Activated gamma-delta T cell (primary cell): ENCODE data around the gene MPDZ.

Experiments
- DNase-seq: peaks from one replicate; lab custom pipeline; 2025; lab: John Stamatoyannopoulos, UW

Gene MPDZ

DNA sequence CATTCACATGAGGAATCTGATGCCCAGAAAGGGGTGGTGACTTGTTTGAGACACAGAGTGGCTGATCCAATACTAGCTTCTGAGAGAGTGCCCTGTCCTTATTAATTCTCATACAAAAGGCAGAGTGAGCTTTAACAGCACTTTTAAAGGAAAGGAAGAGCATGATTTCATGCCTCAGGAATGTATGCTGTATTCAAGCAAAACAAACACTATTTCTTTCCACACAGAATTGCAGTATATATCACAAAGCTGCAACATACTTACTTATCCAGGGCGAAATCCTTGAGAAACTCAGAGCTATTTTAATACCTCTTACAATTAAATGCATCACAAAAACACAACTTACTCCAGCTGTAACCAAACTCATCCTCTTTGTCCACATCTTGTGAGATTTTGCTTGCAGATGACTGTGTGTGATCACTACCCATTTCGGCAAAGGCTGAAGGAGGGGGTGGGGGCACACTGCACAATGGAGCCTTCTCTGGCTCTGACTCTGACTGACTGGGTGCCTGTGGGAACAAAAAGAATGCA, 139.8 kb downstream of the MPDZ start:
- DNase-seq = no peak

- no peak for DNase-seq
These were observed 142.1 kb downstream of the MPDZ start for GRCh38 chr9:13137426-13137825.

- no peak for DNase-seq
These were observed 147.5 kb downstream of the MPDZ start for GRCh38 chr9:13131991-13132390.

GRCh38 chr9:13131416-13131815, 148.1 kb downstream of the MPDZ start:
- DNase-seq = no peak

DNA sequence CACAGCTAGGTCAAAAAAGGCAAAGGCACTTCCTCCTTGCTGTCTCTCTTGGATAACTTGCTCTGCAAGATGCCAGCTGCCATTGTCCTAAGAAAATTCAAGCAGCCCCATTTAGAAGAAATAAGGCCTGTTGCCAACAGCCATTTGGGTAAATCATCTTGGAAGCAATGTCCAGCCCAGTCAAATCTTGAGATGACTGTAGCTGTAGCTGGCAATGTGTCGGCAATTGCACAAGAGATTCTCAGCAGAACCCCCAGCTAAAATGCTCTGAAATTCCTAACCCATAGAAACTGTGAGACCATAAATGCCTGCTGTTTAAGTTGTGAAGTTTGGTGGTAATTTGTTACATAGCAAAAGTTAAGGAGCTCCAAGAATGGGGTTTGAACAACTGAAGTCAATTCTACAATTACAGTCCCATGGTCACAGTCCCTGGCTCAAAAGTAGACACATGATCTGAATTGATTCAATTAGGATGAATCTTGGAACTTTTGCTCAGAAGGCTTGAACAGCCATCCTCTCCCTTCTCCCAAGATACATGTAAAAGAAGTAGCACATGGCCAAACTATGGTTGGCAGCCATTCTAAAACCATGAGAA, 151.1 kb downstream of the MPDZ start:
- DNase-seq = no peak

DNA sequence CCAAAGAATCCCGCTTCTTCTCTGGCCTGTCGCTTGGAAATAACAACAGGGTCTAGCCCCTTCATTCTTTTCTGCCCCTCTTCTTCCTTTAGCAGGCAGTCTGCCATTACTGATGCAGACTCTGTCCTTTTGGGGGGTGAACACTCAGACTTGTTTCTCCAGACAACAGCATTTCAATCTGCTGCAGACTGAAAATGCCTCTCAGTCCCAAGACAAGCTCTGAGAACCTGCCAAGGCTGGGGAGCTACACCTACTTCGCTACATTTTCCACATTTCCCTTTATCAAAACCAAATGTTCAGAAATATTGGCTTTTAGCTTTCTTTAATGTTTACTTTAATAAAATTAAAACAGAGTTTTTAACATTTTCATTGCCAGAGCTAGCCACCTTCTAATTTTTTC, 152.4 kb downstream of the MPDZ start:
- DNase-seq = no peak

DNA sequence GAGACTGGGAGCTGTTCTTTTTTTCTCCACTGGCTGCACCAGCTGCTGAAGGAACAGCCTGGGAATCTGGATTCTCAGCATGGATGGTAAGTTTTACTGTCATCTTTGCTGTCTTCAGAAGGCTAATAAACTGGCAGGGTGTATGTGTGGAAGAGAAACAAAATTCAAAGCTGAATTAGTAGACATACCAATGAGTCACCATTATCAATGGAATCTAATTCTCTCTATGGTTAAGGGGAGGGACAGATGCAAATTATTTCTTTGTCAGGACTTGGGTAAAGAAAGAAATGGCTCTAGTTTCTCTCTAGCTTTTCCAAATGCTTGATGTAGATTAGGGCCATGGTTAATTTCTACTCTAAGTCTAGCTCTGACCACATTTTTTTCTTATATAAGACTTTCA, 154.2 kb downstream of the MPDZ start:
- no peak for DNase-seq

GRCh38 chr9:13122756-13123369, 156.6 kb downstream of the MPDZ start:
- DNase-seq = no peak

GRCh38 chr9:13118313-13118712, 161.2 kb downstream of the MPDZ start:
- no peak for DNase-seq

- no peak for DNase-seq
These were observed 163.2 kb downstream of the MPDZ start for GRCh38 chr9:13116292-13116691.

DNA sequence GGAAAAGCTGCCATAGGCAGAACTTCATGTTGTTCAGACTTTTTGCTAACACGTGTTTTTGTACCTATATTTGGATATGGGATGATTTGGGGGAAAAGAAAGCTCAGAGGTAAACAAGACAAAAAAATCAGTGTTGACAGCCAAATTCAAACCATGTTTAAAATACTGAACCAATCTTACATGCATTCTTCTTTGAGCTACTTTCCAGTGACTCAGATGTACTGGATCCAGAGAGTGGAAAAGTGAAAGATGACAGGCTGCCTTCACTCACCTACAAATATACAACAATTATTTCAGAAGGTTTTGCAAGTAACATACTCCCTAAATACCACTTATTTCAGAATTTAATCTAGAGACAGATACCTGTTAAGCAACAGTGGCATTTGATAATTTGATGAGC, 165.7 kb downstream of the MPDZ start:
- DNase-seq = no peak

- DNase-seq = no peak
These were observed 166.3 kb downstream of the MPDZ start for GRCh38 chr9:13113216-13113615.

GRCh38 chr9:13111778-13112177, 167.7 kb downstream of the MPDZ start:
- DNase-seq = no peak

DNA sequence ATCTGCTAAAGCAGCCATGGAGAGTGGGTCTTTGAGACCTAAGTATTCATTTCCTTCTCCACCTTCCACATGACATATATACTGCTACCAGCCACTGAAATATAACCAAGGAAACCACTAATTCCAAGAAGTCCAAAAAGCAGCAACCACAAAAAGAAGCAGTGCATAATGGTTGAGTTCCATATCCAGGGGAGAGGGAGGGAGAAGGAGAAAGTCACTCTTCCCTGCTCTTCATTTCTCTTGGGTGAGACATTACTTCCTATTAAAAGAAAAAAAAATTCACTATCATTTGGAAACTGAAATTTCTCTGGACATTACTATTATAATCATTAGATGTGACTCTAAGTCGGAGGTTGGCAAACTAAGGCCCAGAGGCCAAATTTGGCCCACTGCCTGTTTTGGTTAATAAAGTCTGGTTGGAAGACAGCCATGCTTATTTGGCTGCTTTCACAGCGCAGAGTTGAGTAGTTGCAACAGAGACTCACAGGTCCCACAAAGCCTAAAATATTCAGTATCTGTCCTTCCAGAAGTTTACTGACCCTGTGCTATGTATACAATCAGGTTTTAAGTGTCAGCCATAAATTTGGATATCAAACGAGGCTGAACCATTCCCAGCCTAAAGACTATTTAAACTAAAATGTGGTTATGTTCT, 168.6 kb downstream of the MPDZ start:
- no peak for DNase-seq

DNA sequence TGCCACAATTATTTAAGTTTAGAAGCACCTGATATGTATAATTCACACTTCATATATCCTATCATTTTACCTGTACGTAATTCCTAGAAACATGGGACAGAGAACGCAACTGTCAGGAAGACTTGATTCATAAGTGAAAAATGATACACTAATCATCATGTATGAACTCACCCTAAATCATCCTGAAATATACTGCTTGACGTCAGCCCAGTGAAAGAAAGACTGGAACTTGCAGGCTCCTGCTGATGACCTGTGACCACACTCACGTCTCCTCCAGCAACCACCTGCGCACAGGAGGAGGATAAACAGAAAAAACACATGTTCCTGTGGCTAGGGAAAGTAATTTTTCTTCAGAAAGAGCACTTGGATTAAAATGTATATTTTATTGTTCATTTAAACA, 169.7 kb downstream of the MPDZ start:
- DNase-seq = no peak

DNA sequence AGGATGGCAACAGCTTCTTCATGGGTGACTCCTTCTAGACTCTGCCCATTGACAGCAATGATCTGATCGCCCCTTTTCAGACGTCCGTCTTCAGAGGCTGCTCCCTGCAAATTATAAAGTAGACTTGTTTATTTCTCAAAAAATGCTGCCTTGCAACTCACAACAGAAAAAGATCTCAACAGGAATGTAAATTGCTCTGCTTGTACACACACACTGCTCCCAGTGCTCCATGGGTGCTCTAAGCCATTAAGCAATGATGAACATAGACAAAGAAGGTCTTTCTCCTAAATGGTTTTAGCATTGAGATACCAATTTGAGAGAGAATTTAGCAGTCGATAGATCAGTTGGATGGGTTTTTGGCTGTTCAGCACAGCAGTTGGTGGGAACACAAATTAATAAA, 172.5 kb downstream of the MPDZ start:
- DNase-seq = no peak

DNA sequence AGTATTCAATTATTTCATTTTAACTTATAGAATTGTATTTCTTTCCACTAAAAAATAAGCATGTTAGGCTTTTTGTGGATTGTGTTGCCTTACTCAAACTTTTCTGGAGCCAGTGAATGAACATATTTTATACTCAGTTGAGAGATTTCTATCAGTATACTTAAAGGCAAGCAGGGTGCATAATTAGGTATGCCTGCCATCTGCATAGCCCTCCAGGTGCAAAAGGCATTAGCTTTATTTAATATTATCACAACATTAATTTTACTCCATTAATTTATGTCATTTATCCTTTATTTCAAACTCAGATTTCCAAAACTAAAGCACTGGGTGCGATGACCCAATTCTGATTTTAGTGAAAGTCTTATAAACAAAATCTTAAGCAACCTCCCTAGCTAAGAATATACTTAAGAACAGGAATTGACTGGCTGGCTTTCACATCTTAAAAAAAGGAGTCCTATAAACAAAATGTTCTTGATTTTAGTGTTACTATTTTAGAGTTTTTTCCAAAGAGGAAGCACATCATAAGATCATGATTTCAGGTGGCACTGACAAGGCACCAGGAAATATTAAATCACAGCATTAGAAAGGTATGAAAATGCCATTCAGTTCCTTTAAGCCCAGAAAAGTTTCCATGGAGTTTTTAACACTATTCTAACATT, 178.4 kb downstream of the MPDZ start:
- no peak for DNase-seq

DNA sequence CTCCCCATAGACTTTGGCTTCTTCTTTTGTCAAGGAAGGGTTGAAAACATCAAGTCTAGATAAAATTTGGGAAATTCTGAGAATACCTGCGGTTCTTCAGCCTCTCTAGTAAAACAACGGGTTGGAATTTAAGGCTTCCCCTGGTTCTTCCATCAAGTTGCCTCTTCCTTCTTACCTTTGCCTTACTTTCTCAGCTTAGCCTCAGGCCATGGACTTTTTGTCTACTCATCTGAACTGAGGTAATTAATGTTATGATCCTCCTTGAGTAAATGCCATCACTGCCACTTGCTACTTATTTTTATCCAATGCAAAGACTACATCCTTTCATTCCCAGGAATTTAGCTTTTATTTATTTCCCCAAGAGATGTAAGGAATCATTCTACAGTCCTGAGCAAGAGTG, 184.4 kb downstream of the MPDZ start:
- no peak for DNase-seq

DNA sequence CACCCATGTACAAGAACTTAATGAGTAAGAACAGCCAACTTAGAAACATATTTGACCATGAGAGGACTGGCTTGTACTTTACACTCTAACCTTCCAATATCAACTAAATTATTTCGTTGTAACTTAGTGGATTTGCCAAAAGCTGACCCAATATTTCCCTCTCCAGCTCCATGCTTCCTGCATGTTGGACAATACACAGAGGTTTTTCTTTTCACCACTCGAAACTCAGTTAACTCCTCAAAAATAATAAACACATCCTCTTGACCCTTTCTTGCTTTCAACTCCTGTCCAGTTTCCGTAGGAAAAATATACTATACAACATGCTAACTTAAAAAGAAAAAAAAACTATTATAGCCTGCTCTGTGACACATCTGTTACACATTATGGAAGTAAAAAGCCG, 188.9 kb downstream of the MPDZ start:
- DNase-seq = no peak

DNA sequence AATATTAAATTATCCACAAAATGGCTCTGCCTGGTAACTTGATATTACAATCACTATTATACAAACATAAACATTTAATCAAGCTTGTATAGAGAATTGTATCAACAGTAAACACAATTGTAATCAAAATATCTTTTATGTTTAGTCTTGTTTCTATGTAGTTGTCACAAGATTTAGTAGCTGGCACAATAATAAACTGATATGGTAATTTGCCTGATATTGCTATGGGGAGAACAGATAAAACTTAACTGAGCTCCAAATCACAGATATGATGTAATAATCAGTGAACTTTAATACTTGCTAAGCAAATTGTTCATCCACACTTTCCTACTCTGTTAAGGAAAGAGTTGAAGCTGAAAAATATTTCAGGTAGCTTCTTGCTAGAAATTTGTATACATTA, 189.8 kb downstream of the MPDZ start:
- no peak for DNase-seq

GRCh38 chr9:13088720-13089427, 190.6 kb downstream of the MPDZ start:
- DNase-seq = no peak

- DNase-seq = no peak
These were observed 195.4 kb downstream of the MPDZ start for GRCh38 chr9:13083963-13084528.
